Naive thymus-derived CD8-positive, alpha-beta T cell (primary cell): ENCODE data around the gene EMP2. TPM values are rescaled to one million over a fixed set of nuclear protein-coding genes. Genes with fewer than 3 reads are reported as not detected.

Source experiments
- ATAC-seq, 2 donors: fragments of 150-1000 bp; cut with Tn5 transposase in 1 of 2; sonication (Bioruptor Pico), chemical (Tn5 transposase) in 1 of 2; 1 replicate in 1 of 2; 2 replicates in 1 of 2; pipeline ENCODE4 v1.10.0; 2021; ENCODE audit warnings: mild to moderate bottlenecking in 2 of 2, moderate library complexity in 2 of 2
- POLR2A ChIA-PET: fragments of 350-600 bp; sonication (Branson Sonifier 250); formaldehyde crosslinking; loops from one replicate; lab custom pipeline; 2021; ENCODE audit warnings: antibody characterized with exemption; lab: Charles Lee
- DNase-seq, 10 donors: peaks; one replicate each; pipeline versions ENCODE4 v3.0.0 to v3.0.0-alpha.2; 2020 to 2022
- H3K27ac Mint-ChIP-seq, 10 donors: one replicate each; pipeline ENCODE4 v1.8.0; 2020 to 2022; ENCODE audit warnings: mild to moderate bottlenecking in 10 of 10, mixed read lengths in 10 of 10, moderate library complexity in 4 of 10, inconsistent platforms in 1 of 10
- H3K27me3 Mint-ChIP-seq, 5 donors: one replicate each; pipeline ENCODE4 v1.8.0; 2021 to 2022; ENCODE audit warnings: mixed read lengths in 5 of 5
- H3K36me3 Mint-ChIP-seq, 3 donors: one replicate each; pipeline ENCODE4 v1.8.0; 2020 to 2022; ENCODE audit warnings: mixed read lengths in 3 of 3, mild to moderate bottlenecking in 2 of 3, inconsistent platforms in 1 of 3
- H3K4me1 Mint-ChIP-seq, 4 donors: one replicate each; pipeline ENCODE4 v1.8.0; 2021 to 2022; ENCODE audit warnings: mixed read lengths in 4 of 4
- H3K4me3 Mint-ChIP-seq, 10 donors: one replicate each; pipeline ENCODE4 v1.8.0; 2020 to 2022; ENCODE audit warnings: mild to moderate bottlenecking in 10 of 10, mixed read lengths in 10 of 10, moderate library complexity in 6 of 10, inconsistent platforms in 1 of 10
- H3K9me3 Mint-ChIP-seq, 9 donors: one replicate each; pipeline ENCODE4 v1.8.0; 2020 to 2022; ENCODE audit warnings: mixed read lengths in 9 of 9, mild to moderate bottlenecking in 3 of 9, inconsistent platforms in 1 of 9, moderate library complexity in 1 of 9
- polyA plus RNA-seq, 3 donors: library from polyadenylated mRNA; unstranded; fragments of 300-500 nt; fragmentation: Illumina TruSeq; gene quantifications; one replicate each; pipeline ENCODE4 v1.2.3, GENCODE V29; 2021
- total RNA-seq, 8 experiments: library from RNA in 2 of 8; stranded (reverse) in 2 of 8; gene quantifications; one replicate each; pipeline ENCODE4 v1.2.3 and lab custom pipeline; 2021 to 2026

Gene EMP2
- total and polyA plus RNA-seq, 5 experiments from 2014 or later, result not detected

DNA sequence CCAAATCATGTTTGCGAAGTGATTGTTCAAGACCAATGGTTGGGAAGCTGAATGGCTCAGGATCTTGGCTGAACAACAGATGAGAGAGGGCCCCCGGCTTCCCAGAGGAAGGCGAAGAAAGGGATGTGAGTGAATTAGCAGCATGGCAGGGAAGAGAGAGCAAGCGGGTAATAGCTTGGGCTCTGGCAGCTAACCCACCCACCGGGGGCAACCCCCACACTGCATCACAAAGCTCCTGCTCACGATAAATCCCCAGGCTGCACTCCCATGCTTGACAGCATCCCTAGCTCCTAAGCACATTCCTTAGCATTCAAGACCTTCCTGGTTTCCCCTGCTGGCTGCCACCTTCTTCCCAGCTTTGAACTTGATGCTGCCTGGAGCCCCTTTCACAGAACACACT, 26.2 kb upstream of the EMP2 start:
- POLR2A ChIA-PET, result no interaction called here
- no peaks in the 10 kb centered on the region for H3K36me3 Mint-ChIP-seq
- no peak for DNase-seq
- ATAC-seq, result no peak
- H3K9me3 Mint-ChIP-seq, result no peaks in the 10 kb centered on the region
- no peak overlapping the region for H3K4me3 Mint-ChIP-seq
- H3K4me1 Mint-ChIP-seq, result no peaks in the 10 kb centered on the region
- H3K27ac Mint-ChIP-seq, result no peak overlapping the region
- peaks cover 2 to 26% (median 4%) of the 10 kb centered on the region in 5 donors for H3K27me3 Mint-ChIP-seq

DNA sequence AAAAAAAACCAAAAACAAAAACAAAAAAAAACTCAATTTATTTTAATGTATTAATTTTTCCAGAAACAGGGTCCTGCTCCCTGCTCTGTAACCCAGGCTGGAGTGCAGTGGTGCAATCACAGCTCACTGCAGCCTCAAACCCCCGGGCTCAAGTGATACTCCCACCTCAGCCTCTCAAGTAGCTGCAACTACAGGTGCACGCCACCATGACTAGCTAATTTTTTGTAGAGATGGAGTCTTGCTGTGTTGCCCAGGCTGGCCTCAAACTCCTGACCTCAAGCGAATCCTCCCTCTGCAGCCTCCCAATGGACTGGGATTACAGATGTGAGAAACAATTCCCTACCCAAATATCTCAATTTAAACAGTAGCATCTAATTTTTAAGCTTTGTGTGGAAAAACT, 25.2 kb upstream of the EMP2 start:
- Mint-ChIP-seq H3K36me3 (no peaks in the 10 kb centered on the region), H3K27ac (no peak overlapping the region), H3K4me1 (no peaks in the 10 kb centered on the region), H3K4me3 (no peak overlapping the region), H3K9me3 (no peaks in the 10 kb centered on the region), H3K27me3 (peaks cover 2 to 26% (median 4%) of the 10 kb centered on the region in 5 donors)
- no peak for DNase-seq
- POLR2A ChIA-PET, result no interaction called here
- no peak for ATAC-seq

DNA sequence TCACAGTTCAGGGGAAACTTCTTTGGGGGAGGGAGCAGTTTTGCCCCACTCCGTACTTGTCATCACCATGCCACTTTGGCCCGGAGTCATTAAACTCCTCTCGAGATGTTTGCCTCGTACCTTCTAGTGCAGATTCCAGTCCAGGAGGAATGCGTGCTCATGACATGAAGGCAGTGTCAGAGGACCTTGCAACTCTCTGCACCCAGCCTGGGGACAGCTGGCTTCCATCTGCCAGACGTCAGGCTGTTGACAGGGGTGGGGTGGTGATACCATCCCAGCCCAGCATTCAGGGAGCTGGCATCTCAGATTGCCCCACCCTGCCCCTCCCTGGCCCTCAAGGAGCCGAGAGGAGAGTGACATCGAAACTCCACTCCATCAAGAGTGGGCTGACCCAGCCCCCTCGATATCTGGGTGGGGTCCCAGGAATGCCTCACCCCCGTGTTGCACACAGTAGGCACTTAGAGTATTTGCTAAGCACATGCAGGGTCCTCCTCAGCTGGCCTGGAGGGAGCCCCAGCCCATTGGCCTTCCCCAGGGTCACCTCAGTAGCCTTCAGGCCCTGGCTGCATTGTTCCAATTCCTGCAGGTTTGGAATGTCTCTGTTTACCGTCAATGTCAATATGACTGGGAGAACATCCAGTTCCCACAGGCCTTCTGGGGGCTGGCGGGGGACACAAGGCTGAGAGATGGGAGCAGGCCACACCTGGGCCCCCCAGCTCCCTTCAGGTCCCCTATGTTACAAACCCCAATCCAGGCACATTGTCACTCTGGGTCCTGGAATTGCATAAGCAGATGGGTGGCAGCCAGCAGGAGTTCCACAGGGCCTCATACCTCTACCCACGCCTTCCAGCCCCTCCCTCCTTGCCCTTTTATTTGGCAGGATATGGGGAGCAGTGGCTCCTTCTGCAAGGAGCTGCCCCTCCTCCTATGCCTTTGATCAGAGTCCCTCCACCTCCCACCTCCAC, 21.3 kb upstream of the EMP2 start:
- ATAC-seq (no peak), DNase-seq (no peak)
- Mint-ChIP-seq H3K4me1 (peaks cover 0 to 11% (median 2%) of the 10 kb centered on the region in 4 donors), H3K9me3 (no peaks in the 10 kb centered on the region), H3K27ac (no peak overlapping the region), H3K36me3 (no peaks in the 10 kb centered on the region), H3K27me3 (peaks cover 8 to 29% (median 21%) of the 10 kb centered on the region in 5 donors), H3K4me3 (no peak overlapping the region)
- POLR2A ChIA-PET, result no interaction called here

DNA sequence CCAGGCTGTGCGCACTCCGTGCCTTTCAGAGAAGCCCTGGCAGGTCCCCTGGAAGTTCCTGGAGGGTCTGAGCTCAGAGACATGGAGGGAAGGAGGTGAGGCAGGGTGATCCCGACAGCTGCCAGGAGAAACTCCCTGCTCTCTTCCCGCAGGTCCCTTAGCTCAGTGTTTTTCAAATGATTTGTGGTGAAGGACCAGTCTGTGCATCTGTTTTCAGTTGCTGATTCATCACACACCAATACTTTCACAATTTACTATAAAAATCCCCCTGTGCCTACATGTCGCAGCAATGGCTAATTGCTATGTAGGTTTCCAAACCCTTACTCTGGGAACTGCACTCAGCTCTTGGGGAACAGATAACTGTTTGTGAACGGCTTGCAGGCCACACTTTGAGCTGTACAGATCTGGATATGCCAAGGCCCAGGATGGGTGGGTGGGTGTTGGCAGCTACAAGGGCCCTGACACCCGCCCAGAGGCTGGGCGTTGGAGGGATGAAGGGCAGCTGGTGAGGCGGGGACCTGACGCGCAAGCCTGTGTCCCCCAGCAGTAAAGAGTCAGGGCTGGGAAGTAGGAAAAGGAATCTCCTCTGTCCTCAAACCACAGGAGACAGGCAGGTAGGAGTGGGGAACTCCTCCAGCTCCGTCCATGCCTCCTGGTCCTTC, 20.5 kb upstream of the EMP2 start:
- H3K9me3 Mint-ChIP-seq, result no peaks in the 10 kb centered on the region
- no peaks in the 10 kb centered on the region for H3K36me3 Mint-ChIP-seq
- peaks cover 0 to 11% (median 2%) of the 10 kb centered on the region in 4 donors for H3K4me1 Mint-ChIP-seq
- no peak overlapping the region for H3K27ac Mint-ChIP-seq
- POLR2A ChIA-PET, result no interaction called here
- peaks cover 8 to 24% (median 16%) of the 10 kb centered on the region in 5 donors for H3K27me3 Mint-ChIP-seq
- DNase-seq (no peak), ATAC-seq (no peak)
- no peak overlapping the region for H3K4me3 Mint-ChIP-seq

DNA sequence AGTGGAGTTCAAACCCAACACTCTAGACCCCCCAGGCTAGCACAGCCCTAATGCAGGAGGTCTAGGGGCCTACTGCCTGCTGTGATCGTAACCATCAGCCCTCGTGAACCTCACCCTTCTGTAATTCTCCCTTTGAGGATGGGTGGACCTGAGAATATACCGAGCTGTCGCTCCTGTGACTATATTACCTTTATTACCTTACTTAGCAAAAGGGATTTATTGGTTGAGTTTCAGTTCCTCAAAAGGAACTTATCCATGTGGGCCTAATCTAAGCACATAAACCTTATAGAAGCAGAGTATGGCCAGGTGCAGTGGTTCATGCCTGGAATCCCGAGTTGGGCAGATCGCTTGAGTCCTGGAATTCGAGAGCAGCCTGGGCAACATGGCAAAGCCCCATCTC, 19.2 kb upstream of the EMP2 start:
- Mint-ChIP-seq H3K4me1 (peaks cover 0 to 11% (median 2%) of the 10 kb centered on the region in 4 donors), H3K27ac (no peak overlapping the region), H3K36me3 (no peaks in the 10 kb centered on the region), H3K27me3 (peaks cover 7 to 27% (median 16%) of the 10 kb centered on the region in 5 donors), H3K9me3 (no peaks in the 10 kb centered on the region), H3K4me3 (no peak overlapping the region)
- ATAC-seq, result no peak
- no peak for DNase-seq
- POLR2A ChIA-PET, result no interaction called here

DNA sequence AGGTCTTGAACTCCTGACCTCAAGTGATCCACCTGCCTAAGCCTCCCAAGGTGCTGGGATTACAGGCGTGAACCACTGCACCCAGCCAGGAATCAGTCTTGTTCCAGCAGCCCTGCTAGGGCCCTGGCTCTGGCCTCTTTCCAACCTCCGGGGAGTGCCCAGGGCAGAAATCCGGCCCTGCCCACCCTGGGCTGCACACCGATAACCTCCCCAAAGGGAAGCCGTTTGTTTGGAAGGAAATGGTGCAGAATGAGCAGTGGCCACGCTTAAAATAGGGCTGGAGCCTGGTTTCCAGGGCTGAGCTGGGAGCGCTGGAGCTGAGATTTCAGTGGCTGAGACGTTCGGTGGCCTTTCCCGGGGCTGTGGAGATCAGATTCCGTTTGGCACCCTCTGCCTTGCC, 17.8 kb upstream of the EMP2 start:
- no peak overlapping the region for H3K27ac Mint-ChIP-seq
- H3K27me3 Mint-ChIP-seq, result peaks cover 6 to 21% (median 12%) of the 10 kb centered on the region in 5 donors
- no peaks in the 10 kb centered on the region for H3K36me3 Mint-ChIP-seq
- no peak overlapping the region for H3K4me3 Mint-ChIP-seq
- DNase-seq, result no peak
- peaks cover 0 to 14% (median 2%) of the 10 kb centered on the region in 4 donors for H3K4me1 Mint-ChIP-seq
- H3K9me3 Mint-ChIP-seq, result no peaks in the 10 kb centered on the region
- POLR2A ChIA-PET, result no interaction called here
- no peak for ATAC-seq

DNA sequence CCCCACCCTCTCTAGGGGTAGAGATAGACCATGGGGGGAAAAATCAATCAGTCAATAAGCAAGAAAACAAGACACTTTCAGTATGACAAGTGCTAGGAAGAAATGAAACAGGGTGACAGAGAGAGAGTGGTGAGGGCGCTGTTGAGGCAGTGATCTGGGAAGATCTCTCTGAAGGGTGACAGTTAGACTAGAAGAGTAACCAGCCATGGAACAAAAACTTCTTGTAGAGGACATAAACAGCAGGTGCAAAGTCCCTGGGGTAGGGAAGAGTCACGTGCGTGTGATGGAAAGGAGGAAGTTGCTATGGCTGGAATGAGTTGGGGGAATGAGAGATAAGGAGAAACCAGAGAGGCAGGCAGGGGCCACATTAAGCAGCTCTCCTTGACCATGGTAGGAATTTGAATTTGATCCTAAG, 16.8 kb upstream of the EMP2 start:
- Mint-ChIP-seq H3K27ac (peak overlapping the region in 1 of 10 donors; percentile 6), H3K27me3 (peaks cover 6 to 21% (median 12%) of the 10 kb centered on the region in 5 donors), H3K4me3 (no peak overlapping the region), H3K4me1 (peaks cover 0 to 14% (median 2%) of the 10 kb centered on the region in 4 donors), H3K36me3 (no peaks in the 10 kb centered on the region), H3K9me3 (no peaks in the 10 kb centered on the region)
- ATAC-seq (no peak), DNase-seq (no peak)
- POLR2A ChIA-PET, result no interaction called here

DNA sequence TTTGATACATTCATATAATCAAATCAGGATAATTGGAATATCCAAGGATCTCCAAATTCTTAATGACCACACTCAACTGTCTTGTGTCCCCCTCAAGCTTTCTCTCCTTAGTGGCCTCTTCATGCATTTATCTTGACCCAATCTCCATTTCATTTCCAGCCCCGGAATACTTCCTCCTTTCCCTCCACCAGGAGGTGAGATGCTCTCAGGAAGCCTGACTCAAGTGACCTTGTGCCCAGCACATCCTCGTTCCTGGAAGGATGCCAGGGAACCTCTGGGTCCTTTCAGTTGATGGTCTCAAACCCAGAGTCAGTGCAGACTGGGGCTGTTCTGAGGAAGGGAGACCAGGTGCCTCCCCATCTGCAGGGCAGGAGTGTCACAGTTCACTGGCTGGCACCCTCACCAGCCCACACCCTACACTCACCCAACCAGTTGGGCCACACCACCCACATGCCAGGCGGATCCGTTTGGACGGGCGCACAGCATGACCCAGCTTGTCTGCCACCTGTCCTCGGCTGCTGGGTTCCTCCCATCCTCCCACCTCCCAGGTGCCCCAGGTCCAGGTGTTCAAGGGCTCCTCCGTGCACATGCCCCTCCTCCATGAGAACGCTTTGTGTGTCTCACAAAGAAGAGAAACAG, 14.0 kb upstream of the EMP2 start:
- peaks cover 0 to 10% (median 2%) of the 10 kb centered on the region in 4 donors for H3K4me1 Mint-ChIP-seq
- ATAC-seq, result no peak
- H3K27ac Mint-ChIP-seq, result no peak overlapping the region
- H3K27me3 Mint-ChIP-seq, result peaks cover 5 to 19% (median 8%) of the 10 kb centered on the region in 5 donors
- no peak for DNase-seq
- H3K9me3 Mint-ChIP-seq, result no peaks in the 10 kb centered on the region
- no peaks in the 10 kb centered on the region for H3K36me3 Mint-ChIP-seq
- no peak overlapping the region for H3K4me3 Mint-ChIP-seq
- POLR2A ChIA-PET, result no interaction called here

DNA sequence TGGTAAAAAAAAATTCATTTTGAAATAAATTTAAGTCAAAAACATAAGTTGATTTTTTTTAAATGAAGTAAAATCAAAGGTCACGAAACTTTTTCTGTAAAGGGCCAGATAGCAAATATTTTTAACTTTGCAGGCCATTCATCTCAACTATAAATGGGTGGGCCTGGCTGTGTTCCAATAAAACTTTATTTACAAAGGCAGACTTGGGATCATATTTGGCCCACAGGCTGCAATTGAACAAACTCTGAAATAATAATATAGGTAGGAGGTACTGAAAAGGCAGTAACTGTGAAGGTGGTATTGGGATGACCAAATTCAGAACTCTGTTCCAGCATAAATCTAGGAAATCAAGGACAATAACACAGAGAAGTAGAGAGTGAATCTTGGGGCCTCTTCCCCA, 12.2 kb upstream of the EMP2 start:
- POLR2A ChIA-PET, result no interaction called here
- DNase-seq (no peak), ATAC-seq (no peak)
- Mint-ChIP-seq H3K9me3 (no peaks in the 10 kb centered on the region), H3K4me3 (no peak overlapping the region), H3K4me1 (peaks cover 0 to 4% (median 2%) of the 10 kb centered on the region in 4 donors), H3K36me3 (no peaks in the 10 kb centered on the region), H3K27me3 (peaks cover 5 to 25% (median 12%) of the 10 kb centered on the region in 5 donors), H3K27ac (no peak overlapping the region)

DNA sequence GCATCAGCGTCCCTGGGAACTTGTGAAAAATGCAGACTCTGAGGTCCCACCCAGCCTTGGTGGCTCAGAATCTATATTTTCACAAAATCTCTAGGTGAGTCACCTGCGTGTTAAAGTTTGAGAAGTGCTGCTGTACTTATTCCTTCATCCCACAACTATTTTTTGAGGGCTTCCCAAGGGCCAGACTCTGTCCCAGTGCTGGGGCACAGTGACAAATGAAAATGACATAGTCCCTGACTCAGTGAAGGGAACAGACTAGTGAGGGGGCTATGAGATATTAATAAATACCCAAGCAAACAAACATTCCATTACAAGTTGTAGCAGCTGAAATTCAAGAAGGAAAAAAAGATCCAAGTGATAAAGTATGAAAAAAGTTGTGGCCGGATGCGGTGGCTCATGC, 9.9 kb upstream of the EMP2 start:
- no peaks in the 10 kb centered on the region for H3K36me3 Mint-ChIP-seq
- H3K9me3 Mint-ChIP-seq, result no peaks in the 10 kb centered on the region
- H3K27me3 Mint-ChIP-seq, result peaks cover 0 to 27% (median 12%) of the 10 kb centered on the region in 5 donors
- DNase-seq (no peak), ATAC-seq (no peak)
- POLR2A ChIA-PET, result no interaction called here
- H3K4me3 Mint-ChIP-seq, result no peak overlapping the region
- peaks cover 0 to 3% (median 0%) of the 10 kb centered on the region in 4 donors for H3K4me1 Mint-ChIP-seq
- peak overlapping the region in 1 of 10 donors; percentile 34 for H3K27ac Mint-ChIP-seq

DNA sequence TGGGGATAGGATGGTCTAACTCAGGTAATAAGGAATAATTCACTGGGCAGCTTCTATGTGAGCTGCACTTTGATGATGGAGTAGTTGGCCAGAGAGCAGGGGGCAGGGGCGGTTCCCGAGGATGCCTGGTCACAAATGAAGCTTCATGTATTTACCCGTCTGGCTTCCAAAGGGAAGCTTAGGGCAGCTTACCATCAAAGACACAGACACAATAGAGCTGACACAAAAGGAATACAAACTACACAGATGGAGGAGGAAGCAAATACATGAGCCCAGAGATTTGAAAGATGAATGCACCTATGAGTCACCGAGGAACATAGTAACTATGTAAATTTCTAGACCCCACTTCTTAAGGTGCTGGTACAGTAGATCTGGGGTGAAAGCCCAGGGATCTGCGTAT, 8.7 kb upstream of the EMP2 start:
- Mint-ChIP-seq H3K9me3 (no peaks in the 10 kb centered on the region), H3K4me1 (no peaks in the 10 kb centered on the region), H3K4me3 (no peak overlapping the region), H3K36me3 (no peaks in the 10 kb centered on the region), H3K27me3 (peaks cover 3 to 34% (median 14%) of the 10 kb centered on the region in 5 donors), H3K27ac (no peak overlapping the region)
- POLR2A ChIA-PET, result no interaction called here
- no peak for ATAC-seq
- no peak for DNase-seq

DNA sequence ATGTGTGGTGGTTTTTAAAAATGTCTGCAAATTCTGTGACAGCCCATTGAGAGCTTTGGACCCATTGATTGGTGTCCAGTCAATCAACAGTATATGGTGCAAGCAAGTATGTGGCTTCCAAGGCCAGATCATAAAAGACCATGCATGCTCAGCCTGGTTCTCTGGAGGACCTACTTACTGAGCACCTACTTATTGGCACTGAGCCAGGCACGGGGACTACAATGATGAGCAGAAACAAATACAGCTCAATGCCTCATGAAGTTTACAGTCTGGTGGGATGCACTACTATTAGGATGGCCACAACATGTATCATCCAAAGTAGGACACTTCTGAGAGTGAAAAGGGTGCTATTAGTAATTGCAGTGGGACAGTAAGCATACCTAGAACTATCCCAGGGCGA, 7.2 kb upstream of the EMP2 start:
- no peaks in the 10 kb centered on the region for H3K4me1 Mint-ChIP-seq

More for the DNA sequence above, 7.2 kb upstream of the EMP2 start:
- Mint-ChIP-seq H3K27ac (no peak overlapping the region), H3K36me3 (no peaks in the 10 kb centered on the region), H3K9me3 (no peaks in the 10 kb centered on the region), H3K4me3 (no peak overlapping the region), H3K27me3 (peaks cover 11 to 49% (median 29%) of the 10 kb centered on the region in 5 donors)
- POLR2A ChIA-PET, result no interaction called here
- ATAC-seq, result no peak
- DNase-seq, result no peak
